ENCODE measurements around the gene KRT3. TPM values are rescaled to one million over a fixed set of nuclear protein-coding genes. Genes with fewer than 3 reads are reported as not detected.

KRT3 gene
- total RNA-seq, 1 experiment from 2014 or later: not detected

DNA sequence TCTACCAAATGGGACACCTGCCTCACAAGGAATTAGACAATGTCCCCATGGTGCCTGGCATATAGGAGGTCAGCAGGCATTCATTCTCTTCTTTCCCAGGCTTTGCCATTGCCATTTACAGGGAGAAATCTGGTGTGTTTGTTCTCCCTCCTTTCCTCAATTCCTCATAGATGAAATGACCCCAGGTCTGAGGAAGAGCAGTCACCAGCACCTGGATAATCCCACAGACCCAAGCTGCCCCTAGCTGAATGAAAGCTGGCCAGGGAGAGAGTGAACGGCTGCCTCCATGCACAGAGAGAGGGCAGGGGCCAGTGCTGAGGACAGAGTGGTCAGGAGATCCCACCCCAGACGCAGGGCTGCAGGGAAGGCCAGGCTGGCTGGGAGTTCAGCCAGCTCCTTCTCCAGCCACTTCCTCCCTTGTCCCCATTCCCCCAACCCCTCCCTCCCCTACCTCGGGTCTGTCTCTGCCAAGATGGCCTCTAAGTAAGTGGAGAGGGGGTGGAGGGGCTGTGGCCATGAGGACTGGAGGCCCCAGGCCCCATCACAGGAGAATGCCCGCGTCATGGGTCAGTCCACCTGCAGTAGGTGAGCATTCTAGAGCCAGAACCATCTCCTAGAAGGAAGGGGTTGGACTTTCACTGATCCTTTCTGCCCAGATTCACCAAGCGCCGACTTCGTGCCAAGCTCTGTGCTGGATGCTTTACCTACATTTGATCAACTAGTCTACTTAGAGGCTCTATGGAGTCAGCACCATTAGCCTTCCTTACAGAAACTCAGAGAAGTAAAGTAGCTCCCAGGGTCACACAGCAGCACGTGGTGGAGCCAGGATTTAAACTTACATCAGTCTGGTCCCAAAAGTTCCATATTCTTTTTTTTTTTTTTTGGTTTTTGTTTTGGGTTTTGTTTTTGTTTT is 20.0 kb upstream of the KRT3 start:
- Mint-ChIP-seq H3K4me3 (no peak overlapping the region), H3K27me3 (ENCODE audit: low read depth) (no peaks in the 10 kb centered on the region), H3K4me1 (no peaks in the 10 kb centered on the region), H3K36me3 (no peaks in the 10 kb centered on the region), H3K27ac (no peak overlapping the region), H3K9me3 (no peaks in the 10 kb centered on the region)
- CTCF ChIA-PET: interaction anchor here (0.6 to 0.9 kb wide), 2 partner anchors 17 to 64 kb away, joined by 3 to 4 read pairs; no protein-coding TSS in a partner anchor
- ATAC-seq: no peak
- POLR2A ChIA-PET: no interaction called here
- TF ChIP-seq USF2 (CRISPR knock-in tag; IDR thresholded peaks at IDR 0.05) (no peak), SMAD3 (CRISPR knock-in tag; IDR thresholded peaks at IDR 0.05; ENCODE audit: borderline replicate concordance) (no peak), MLX (CRISPR knock-in tag; IDR thresholded peaks at IDR 0.05) (no peak), NFATC4 (CRISPR knock-in tag; IDR thresholded peaks at IDR 0.05) (no peak), STAT6 (CRISPR knock-in tag; conservative IDR thresholded peaks at IDR 0.05; ENCODE audit: low read depth) (no peak), ZBTB43 (CRISPR knock-in tag; IDR thresholded peaks at IDR 0.05) (no peak), HMGA2 (CRISPR knock-in tag; IDR thresholded peaks at IDR 0.05) (no peak), ATF6 (CRISPR knock-in tag; IDR thresholded peaks at IDR 0.05) (no peak), FOXP4 (CRISPR knock-in tag; IDR thresholded peaks at IDR 0.05) (no peak)
- DNase-seq (ENCODE audit: low spot score): no peak

GRCh38 chr12:52815161-52815560 is 19.2 kb upstream of the KRT3 start:
- ChIA-PET CTCF (interaction anchor here (1.8 kb wide), 1 partner anchor 55 kb away, joined by 8 read pairs; no protein-coding TSS in a partner anchor), POLR2A (no interaction called here)
- H3K4me1 Mint-ChIP-seq: no peaks in the 10 kb centered on the region
- H3K36me3 Mint-ChIP-seq: no peaks in the 10 kb centered on the region
- H3K27me3 Mint-ChIP-seq (ENCODE audit: low read depth): no peaks in the 10 kb centered on the region
- H3K4me3 Mint-ChIP-seq: no peak overlapping the region
- no peak overlapping the region for H3K27ac Mint-ChIP-seq
- DNase-seq (ENCODE audit: low spot score) (no peak), ATAC-seq (no peak)
- no peaks in the 10 kb centered on the region for H3K9me3 Mint-ChIP-seq
- TF ChIP-seq NR3C1 (CRISPR knock-in tag; conservative IDR thresholded peaks at IDR 0.05; ENCODE audit: low read depth) (no peak), ZNF263 (CRISPR knock-in tag; IDR thresholded peaks at IDR 0.05; ENCODE audit: low read depth) (no peak), ZNF423 (CRISPR knock-in tag; IDR thresholded peaks at IDR 0.05) (no peak)
- TF ChIP-seq, protein P1, sequence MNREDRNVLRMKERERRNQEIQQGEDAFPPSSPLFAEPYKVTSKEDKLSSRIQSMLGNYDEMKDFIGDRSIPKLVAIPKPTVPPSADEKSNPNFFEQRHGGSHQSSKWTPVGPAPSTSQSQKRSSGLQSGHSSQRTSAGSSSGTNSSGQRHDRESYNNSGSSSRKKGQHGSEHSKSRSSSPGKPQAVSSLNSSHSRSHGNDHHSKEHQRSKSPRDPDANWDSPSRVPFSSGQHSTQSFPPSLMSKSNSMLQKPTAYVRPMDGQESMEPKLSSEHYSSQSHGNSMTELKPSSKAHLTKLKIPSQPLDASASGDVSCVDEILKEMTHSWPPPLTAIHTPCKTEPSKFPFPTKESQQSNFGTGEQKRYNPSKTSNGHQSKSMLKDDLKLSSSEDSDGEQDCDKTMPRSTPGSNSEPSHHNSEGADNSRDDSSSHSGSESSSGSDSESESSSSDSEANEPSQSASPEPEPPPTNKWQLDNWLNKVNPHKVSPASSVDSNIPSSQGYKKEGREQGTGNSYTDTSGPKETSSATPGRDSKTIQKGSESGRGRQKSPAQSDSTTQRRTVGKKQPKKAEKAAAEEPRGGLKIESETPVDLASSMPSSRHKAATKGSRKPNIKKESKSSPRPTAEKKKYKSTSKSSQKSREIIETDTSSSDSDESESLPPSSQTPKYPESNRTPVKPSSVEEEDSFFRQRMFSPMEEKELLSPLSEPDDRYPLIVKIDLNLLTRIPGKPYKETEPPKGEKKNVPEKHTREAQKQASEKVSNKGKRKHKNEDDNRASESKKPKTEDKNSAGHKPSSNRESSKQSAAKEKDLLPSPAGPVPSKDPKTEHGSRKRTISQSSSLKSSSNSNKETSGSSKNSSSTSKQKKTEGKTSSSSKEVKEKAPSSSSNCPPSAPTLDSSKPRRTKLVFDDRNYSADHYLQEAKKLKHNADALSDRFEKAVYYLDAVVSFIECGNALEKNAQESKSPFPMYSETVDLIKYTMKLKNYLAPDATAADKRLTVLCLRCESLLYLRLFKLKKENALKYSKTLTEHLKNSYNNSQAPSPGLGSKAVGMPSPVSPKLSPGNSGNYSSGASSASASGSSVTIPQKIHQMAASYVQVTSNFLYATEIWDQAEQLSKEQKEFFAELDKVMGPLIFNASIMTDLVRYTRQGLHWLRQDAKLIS (CRISPR knock-in tag; IDR thresholded peaks at IDR 0.05; ENCODE audit: borderline replicate concordance): no peak

All from WTC11 (cell line).